Measurements from ENCODE around the gene EVI2B.

Gene EVI2B

GRCh38 chr17:31256936-31257335, 56.9 kb downstream of the EVI2B start:
- Histone ChIP-seq H3K27ac (no peak overlapping the region), H3K4me3 (no peak overlapping the region)
- no peak for TF ChIP-seq CTCF (IDR thresholded peaks at IDR 0.05)
- DNase-seq (ENCODE audit: low spot score), result no peak

GRCh38 chr17:31254654-31255053, 59.2 kb downstream of the EVI2B start:
- no peak for DNase-seq (ENCODE audit: low spot score)
- Histone ChIP-seq H3K4me3 (no peak overlapping the region), H3K27ac (no peak overlapping the region)
- no peak for TF ChIP-seq CTCF (IDR thresholded peaks at IDR 0.05)
